Measurements from ENCODE around the gene CDC5L.
A peak's percentile ranks its signal among the peaks of the same experiment; 100 is the strongest.
"Not testable (repeated sequence)": the region's sequence is repeated elsewhere in the genome, so short reads cannot be mapped to it uniquely, and the experiment has no call there.

CDC5L gene

DNA sequence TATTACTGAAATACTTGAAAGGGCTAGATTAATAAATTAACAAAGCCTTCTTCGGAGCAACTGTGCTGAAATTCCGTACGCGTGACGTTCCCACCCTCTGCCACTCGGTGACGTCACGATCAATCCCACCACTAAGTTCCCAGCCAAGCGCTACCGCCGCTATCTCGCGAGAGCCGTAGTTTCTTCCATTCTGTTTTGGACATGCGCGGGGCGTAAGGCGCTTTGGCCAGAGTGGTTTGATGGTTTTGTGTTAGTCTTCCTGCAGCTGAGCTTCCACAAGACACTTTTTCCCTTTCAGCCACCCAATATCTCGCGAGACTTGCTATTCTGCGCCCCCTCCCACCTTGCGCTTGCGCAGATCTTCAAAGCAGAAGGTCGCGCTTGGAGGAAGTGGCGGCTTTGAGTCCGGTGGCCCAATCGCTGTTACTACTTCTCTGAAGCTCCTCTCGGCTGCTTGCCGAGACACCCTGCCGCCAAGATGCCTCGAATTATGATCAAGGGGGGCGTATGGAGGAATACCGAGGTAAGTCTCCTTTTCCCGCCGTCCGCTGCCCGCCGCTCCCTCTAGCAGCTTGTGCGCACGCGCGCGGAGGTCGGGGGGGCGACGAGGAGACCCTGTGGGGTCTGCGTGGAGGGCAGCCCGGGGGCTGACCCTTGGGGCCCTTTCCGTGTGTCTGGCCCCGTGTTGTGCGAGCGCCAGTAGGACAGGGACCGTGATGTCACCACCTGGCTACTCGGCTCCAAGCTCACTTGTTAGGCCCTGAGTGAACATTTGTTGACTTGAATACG lies at the start of gene CDC5L:
CDC5L (plus strand) TSS at position 361 of the 789 bp plus-strand sequence; CDS start at position 479, 118 bp downstream.
- DNase-seq: peak; percentile 97 to 98

DNA sequence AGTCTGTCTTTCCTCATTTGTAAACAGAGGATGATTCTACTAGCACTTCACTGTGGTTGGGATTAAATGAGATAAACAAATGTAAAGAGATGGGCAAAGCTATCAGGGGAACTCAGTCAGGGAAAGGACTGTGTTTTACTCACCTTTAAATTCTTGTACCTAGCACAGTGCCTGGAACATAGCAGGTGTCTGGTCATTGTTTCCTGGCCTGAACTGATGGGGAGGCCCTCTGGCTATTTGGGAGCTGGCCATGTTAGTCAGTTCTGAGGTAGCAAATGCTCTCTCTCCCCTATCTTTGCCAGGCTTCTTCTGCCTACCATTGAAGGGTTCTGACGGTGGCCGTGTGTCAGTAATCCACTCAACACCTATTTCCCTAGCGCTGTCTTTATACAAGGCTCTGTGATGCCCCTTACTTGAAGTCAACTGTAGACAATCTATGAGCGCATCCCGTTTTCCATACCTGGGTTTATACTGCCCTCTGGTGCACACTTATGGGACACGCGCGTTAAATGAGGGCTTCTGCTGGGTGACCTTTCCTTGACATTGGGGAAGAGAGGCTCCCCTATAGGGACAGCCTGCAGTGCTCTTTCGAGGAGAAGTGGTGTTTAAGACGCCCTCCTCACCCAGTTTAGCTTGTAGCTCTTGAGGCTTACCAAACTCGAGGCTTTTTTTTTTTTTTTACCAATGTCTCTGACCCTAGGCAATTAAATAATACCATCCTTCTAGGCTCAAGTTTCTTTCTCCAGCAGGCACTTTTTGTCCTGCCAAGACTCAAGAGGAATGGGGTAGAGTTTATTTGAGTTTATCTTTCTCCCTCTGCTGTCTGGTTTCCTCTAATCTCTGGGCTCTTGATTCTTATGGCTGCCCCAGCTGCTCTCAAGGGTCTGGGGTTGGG lies 49.0 kb upstream of the CDC5L start:
- peak; percentile 73 to 74 for DNase-seq

DNA sequence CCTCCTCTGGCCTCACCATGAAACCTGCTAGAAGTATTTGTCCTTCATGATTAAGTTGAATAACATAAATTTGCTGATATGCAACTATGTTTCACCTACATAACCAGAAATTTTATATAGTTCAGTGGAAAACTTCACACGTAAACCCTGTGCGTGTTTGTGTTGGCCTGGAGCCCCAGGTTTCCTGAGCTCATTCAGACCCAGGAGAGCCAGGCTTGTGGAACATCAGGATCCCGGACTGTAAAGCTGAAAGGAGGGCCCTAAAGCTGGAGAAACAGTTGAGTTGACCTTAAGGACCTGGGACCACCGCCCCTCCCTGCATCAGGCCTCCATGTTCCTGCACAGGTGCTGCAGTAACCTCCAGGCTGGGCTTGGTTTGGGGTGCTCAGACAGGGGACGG lies 48.2 kb upstream of the CDC5L start:
- no peak for DNase-seq

DNA sequence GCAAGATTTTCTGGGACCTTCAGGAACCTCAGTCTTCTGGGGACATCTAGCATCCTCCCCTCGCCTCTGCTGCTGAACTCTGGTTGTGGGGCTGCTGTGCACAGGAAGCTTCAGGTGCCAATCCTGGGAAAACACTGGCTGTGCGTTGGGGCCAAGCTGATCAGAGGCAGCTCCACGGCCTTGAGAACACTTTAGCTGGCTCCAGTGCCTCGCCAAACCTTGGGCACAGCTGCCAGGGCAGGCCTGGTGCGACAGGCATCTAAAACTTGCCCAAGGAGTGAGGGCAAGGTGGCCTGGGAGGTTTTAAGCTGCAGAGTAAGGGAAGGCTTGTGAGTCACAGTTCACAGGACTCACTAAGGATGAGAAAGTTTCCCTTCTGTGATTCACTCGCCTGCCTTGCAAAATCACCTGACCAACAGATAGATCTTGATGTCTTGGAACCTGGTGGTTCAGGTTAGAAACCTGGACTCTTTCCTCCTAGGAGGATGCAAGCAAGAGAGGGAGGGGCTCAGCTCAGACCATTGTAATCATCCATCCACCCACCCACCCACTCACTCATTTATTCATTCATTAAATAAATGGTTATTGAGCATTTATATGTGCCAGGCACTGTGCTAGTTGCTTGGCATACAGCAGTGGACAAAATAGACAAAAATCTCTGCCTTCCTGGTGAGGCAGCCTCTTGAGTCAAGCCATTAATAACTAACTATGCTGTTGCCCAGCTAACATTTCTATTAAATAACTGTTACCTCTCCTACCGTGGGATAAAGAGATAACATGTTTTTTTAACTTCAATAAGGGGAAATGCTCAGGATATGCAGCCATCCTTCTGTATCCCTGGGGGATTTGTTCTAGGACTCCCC lies 47.5 kb upstream of the CDC5L start:
- DNase-seq: no peak

DNA sequence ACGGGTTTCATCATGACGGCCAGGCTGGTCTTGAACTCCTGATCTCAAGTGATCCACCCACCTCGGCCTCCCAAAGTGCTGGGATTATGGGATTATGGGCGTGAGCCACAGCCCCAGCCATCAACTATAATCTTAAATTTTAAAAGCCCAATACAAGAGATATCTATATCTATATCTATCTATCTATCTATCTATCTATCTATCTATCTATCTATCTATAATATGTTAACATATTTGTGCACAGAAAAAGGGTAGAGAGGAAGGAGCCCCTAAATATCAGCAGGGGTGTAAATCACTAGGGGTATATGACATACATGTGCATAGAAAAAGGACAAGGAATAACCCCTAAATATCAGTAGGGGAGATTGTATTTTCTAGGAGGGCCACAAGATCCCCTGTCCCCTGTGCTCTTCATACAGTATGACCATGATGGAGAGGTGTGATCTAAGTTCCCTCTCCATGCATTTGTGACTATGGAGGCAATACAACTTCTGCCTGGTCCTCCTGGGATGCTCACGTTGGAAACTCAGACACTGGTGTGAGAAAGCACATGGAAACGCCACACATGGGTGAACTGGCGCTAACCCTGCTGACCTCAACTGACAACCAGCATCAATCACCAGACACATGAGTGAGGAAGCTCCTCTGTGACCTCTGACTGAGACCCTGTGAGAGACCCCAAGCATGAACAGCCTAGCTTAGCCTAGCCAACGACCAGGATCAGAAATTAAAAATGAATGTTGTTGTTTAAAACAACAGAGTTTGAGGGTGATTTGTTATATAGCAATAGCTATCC lies 46.2 kb upstream of the CDC5L start:
- no peak for DNase-seq

DNA sequence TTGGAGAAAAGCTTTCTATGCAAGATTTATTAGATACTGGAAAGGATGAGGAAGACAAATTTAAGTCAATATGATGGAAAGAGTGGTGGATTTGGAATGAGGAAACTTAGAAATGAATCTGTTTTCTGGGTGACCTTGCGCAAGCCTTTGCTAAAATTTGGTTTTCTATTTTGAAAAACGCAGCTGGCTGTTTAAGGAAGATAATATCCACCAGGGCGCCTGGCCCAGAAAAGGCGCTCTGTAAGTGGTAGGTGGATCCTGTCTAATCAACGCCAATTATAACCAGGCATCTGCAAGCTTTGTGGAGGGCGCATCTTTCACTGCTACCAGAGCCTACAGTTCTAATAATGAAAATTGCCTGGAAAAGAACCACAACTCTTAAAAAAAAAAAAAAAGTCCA lies 45.5 kb upstream of the CDC5L start:
- no peak for DNase-seq

DNA sequence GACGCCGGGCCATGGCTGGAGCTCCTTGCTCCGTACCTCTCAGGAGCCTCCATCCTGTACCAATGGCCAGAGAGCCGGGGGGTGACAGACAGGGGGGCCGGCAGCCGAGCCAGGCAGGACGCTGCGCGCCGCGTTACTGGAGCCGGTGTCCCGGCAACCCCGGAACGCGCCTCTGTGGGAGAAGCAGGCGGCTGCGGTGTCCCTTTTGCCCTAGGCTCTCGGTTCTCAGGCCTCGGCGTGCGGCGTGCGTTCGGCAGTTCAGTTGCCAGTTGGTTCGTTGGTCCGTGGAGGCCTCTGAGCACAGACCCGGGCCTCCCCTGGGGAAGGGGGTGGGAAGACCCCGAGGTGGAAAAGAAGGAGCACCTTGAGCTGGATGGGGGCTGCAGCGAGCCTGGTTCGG lies 45.0 kb upstream of the CDC5L start, which contains the start of gene SPATS1:
SPATS1 (plus strand) TSS at position 162 of the 400 bp plus-strand sequence. CDS start 446 bp downstream, outside the sequence.
- DNase-seq: no peak

DNA sequence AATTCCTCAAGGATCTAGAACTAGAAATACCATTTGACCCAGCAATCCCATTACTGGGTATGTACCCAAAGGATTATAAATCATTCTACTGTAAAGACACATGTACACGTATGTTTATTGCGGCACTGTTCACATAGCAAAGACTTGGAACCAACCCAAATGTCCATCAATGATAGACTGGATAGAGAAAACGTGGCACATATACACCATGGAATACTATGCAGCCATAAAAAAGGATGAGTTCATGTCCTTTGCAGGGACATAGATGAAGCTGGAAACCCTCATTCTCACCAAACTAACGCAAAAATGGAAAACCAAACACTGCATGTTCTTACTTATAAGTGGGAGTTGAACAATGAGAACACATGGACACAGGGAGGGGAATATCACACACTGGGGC lies 40.7 kb upstream of the CDC5L start:
- DNase-seq: not testable (repeated sequence)

DNA sequence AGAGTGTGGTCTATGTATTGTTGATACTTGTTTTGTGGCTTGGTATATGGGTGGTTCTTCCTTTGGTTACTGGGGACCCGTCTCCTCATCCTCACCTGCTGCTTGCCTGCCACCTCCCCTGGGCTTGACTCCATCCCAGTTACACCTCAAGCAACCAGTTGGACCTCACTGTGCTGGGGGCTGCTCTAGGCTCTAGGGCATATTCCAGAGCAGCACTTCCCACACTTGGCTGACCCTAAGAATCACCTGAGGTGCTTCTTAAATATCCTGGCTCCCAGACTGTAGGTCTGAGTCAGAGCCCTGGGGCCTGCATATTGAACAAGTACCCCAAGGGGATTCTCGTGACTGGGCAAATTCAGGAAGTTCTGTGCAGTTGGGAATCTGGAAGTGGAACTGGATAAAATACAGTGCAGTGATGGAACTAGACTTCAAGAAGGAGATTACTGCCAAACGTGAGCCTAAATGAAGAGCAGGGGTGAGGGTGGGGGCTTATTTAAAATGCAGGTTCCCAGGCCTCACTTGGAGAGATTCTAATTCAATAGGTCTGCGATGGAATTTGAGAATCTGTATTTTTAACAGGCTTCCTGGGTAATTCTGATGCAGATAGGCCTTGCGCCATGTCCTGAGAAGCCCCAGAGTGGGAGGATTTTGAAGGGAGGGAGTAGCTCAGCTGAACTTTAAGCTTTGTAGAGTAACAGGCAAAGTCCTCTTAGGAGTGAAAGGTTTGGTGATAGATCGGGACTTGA lies 37.4 kb upstream of the CDC5L start:
- no peak for DNase-seq

DNA sequence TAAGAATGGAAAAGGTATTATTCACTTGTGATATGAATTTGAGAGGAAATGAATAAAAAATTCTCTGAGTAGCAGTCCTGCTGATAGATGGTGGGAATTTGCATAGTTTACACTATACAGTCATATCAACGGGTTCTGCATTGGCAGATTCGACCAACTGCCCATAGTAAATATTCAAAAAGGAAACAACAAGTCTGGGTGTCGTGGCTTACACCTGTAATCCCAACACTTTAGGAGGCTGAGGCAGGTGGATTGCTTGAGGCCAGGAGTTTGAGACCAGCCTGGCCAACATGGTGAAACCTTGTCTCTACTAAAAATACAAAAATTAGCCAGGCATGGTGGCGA lies 36.9 kb upstream of the CDC5L start:
- not testable (repeated sequence) for DNase-seq

DNA sequence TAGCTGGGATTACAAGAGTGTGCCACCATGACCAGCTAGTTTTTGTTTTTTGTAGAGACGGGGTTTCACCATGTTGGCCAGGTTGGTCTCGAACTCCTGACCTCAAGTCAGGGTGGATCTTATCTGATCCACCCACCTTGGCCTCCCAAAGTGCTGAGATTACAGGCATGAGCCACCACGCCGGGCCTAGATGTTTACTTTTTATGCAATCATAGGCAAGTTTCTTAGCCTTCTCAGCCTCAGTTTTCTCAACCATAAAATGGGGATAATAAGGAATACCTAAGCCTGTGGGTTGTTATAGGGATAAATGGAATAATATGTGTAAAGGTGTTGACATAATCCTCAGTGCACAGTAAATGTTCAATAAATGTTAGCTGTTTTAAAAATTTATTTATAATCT lies 35.2 kb upstream of the CDC5L start:
- no peak for DNase-seq

DNA sequence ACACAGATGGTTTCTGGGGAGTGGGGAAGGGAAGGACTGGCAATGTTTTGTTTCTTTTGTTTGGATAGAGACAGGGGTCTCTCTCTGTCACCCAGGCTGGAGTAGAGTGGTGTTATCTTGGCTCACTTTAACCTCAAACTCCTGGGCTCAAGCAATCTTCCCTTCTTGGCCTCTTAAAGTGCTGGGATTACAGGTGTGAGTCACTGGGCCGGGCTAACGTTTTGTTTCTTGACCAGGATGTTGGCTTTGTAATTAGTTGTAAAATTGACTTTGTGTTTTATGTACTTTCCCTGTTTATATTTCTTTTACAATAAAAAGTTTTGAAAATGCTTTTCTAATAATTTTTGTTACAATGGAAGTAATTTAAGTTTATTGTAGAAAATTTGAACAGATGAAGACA lies 34.2 kb upstream of the CDC5L start:
- DNase-seq: no peak

DNA sequence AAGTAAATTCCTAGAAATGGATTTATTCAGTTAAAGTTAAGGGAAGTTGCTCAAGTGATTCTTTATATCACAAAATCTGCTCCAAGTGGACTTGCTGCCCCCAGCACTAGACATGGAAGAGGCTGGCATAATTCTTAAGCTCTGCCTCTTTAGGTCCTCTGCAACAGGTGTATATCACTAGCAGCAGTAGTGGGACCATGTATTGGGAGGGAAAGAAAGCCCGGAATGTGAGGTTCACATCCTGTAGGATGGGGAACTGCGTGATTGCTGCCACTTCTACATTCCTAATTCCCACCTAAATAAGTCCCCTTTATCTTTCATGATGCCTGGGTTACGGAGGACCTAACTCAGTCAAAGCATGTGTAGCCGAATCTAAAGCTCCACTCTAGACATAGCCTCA lies 31.9 kb upstream of the CDC5L start:
- DNase-seq: no peak

DNA sequence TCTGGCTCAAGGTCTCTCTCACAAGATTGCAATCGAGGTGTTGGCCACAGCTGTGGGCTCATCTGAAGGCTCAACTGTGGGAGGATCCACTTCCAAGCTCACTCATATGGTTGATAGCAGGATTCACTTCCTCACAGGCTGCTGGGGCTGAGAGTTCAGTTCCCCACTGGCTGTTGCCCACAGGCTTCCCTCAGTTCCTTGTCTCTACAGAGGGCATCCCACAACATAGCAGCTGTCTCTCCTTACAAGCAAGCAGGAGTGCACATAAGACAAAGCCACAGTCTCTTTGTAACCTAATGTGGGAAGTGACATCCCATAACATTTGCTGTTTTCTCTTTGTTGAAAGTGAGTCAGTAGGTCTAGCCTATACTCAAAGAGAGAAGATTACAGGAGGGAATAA lies 31.0 kb upstream of the CDC5L start:
- DNase-seq: no peak

DNA sequence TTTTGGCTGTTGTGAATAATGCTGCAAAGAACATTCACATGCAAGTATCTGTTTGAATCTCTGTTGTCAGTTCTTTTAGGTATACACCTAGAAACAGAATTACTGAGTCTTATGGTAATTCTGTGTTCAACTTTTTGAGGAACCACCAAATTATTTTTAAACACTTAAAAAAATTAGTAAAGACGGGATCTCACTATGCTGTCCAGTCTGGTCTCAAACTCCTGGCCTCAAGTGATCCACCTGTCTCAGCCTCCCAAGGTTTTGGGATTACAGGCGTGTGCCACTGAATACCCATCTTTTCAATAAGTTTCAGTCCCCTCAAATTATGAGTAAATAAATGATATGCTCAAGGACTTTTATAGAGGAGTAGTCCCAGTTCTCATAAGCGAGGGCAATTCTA lies 27.5 kb upstream of the CDC5L start:
- DNase-seq: no peak

DNA sequence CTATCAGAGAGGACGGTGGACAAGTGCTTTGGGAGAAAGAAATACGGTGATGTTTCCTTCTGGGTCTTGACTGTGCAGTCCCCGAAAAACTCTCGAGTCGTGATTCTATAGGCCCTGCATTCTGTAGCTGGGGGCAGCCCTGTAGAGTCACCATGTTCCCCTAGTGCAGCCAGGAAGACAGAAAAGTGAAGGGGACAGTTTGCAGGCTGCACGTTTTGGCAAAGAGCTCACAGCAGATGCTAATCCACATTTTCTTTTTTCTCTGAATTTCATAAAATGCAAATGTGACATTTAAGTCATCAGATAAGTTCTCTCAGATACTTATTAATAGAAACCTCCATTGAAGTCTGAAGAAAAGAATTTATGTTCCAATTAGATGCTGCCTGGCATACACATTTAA lies 25.6 kb upstream of the CDC5L start:
- no peak for DNase-seq

DNA sequence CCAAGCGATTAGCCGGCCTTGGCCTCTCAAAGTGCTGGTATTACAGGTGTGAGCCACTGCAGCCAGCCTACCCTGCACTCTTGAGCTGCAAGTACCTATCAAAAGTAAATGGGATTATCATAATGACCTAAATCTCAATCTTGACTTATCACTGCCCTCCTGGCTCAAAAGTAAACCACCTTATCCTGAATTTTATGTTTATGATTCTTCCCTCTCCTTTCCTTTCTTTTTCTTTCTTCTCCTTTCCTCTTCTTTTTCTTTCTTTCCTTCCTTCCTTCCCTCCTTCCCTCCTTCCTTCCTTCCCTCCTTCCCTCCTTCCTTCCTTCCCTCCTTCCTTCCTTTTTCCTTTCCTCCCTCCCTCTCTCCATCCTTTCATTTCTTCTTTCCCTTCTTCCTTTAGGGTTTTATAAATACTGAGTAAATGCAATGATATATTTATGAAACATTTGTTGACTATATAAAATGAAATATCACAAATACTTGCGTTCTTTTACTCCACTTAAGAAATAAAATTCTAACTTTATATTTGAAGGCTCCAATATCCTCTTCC lies 24.1 kb upstream of the CDC5L start:
- no peak for DNase-seq

DNA sequence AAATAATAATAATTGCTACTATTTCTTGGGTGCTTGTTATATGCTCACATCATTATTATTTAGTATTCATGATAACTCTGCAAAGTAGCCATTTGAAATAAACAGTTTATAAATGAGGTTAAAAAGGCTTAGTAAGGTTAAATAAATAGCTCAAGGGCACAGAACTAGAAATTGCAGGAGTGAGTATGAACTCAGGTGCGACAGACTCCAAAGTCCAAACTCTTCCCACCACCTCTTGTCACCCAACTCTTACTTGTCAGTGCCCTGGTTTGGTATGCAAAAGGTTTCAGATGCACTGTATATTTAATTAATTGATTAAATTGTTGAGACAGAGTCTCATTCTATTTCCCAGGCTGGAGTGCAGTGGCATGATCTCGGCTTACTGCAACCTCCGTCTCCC lies 20.7 kb upstream of the CDC5L start:
- DNase-seq: no peak

DNA sequence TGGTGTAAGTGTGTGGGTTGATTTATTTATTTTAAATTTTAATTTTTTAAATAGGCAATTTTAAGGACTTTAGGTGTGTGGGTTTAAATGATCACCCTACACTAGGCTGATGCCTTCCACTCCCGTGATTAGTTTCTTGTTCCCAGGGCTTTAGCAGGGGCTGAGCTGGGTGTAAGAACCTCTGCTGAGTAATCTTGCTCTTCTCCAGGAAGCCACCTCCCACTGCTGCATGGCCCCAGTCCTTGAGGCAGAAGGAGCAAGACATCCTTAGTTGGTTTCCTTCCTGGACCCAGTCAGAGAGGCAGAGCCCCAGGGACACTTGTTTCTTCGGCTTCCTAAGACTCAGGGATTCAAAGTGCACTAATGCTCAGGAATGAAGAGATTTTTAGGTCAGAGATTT lies 19.8 kb upstream of the CDC5L start:
- no peak for DNase-seq

DNA sequence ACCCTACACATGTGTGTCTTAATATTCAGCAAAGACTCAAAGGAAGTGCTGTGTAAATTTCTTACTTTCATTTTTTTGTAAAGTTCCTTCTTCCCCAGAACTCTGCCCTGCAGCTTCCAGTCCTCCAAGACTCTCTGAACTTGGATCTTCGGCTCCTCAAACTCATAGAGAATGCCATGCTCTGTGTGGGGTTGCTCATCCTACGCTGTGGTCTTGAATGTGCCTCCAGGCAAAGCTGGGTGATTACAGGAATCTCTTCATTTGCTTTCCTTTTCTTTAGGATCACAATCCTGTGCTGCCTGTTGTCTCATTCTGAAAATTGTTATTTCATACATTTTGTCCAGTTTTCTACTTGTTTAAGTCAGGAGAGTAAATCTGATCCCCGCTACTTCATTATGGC lies 14.5 kb upstream of the CDC5L start:
- no peak for DNase-seq

DNA sequence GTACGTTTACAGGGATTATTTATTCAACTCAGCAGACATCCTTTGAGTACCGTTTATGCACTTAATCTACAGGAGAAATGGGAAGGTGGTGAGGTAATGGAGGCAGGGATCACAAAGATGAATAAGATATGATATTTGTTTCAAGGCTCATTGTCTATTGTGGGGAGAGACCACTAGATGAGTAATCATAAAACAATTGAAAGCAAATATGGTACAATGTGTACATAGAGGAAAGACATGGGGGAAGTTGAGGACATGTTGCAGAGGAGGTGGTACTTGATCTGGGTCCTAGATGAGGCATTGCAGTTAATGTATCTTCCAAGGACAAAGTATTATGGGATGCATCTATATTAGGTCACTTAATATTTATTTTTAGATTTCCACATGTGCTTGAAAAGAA lies 13.7 kb upstream of the CDC5L start:
- no peak for DNase-seq

Data from CD4-positive, alpha-beta T cell treated with Interleukin-4 for 1 hour (primary cell).